GM18861 (cell line): ENCODE data around the gene SLC13A2.

ENCODE experiments used
- ATAC-seq: cut with Tn5 transposase; IDR thresholded peaks from one replicate; pipeline ENCODE4 v1.9.1; 2021; ENCODE audit not compliant: unreplicated experiment

Gene SLC13A2

DNA sequence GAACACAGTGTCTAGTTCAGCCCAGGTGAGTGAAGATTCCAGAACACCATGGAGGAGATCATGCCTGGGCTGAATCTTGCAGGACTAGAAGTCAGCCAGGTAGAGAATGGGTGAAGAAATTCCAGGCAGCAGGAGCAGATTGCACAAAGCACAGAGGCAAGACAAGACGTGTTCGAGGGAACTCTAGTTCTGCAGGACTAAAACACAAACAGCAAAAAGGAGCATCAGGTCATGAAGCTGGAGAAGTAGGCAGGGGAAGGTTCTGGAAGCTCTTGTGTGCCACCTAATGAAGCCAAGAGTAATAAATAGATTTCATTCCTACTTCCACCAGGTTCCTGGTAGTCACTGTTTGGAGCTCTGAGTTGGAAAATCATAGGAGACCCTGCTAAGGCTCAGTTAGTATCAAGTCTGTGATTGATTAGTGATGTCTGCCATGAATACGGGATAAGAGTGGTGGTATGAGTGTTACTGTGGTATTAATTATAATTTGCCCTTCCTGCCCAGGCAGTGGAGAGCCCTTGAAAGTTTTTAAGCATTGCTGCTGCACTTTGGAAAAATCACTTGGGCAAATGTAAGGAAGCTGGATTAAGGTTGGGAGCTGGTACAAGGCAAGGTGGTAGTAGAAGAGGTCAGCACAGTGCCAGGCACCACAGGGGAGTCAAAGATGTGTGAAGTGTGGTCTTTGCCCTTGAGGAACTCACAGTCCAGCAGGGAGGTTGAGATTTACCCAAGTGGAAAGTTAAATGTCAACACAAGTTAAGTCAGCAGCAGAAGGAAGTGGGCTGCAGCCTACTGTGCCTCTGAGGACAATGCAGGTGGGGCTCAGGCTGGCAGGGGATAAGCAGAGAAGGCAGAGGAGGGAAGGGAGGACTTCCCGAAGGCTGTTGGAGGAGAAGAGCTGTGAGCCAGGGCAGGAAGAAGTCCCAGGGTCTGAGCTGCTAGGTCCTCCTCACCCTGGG, 19.2 kb downstream of the SLC13A2 start:
- no peak for ATAC-seq

DNA sequence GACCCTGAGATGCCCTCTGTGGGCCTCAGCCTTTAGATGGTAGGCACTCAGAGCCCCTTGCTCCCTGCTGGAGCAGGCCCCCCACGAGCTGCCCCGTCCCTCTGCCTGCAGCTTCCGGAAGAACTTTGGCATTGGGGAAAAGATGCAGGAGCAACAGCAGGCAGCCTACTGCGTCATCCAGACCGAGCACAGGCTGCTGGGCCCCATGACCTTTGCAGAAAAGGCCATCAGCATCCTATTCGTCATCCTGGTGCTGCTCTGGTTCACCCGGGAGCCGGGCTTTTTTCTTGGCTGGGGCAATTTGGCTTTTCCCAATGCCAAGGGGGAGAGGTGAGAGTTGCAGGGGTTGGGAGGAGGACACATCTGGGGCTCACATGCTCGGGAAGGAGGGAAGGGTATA, 20.0 kb downstream of the SLC13A2 start:
- ATAC-seq: no peak

DNA sequence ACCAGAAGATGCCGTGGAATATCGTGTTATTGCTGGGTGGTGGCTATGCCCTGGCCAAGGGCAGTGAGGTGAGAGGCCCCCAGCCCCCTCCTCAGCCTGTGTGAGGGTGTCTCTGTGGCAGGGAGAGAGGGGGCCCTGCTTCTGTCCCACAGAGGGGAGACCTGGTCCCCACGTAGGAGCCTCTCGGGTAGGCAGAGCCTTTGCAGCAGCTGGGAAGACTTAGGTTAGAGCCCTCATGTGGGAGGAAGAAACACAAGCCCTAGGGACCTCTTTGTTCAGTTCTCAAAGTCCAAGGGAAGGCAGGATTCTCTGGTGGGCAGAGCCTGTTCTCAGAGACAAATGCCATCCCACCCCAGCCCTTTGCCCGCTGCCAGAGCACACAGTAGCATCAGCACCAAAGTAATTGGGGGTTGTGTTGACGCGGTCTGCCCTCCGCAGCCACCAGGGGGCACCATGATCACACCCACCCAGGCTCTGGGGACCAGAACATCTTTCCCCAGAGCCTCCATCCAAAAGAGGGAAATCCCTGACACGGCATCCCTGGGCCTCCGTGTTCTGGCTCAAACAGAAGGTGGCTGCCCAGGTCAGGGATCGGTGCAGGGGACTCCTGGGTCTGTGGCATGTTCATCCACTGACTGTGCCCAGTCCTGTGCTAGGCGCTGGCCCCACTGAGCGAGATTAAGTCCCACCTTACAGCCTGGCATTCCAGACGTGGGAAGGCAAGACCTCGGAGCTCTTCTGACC, 21.2 kb downstream of the SLC13A2 start:
- no peak for ATAC-seq

DNA sequence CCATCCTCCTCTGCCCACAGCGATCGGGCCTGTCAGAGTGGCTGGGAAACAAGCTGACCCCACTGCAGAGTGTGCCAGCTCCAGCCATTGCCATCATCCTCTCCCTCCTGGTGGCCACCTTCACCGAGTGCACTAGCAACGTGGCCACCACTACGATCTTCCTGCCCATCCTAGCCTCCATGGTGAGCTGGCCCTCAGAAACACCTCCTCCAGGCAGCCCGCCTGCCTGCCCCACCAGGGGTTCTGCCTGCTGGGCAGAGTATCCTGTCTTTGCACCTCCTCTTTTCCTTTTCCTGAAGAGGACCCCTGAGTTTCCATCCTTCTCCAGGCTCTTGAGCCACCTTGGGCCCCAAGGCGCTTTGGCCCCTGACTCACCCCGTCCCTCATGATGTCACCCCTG, 22.2 kb downstream of the SLC13A2 start:
- no peak for ATAC-seq

DNA sequence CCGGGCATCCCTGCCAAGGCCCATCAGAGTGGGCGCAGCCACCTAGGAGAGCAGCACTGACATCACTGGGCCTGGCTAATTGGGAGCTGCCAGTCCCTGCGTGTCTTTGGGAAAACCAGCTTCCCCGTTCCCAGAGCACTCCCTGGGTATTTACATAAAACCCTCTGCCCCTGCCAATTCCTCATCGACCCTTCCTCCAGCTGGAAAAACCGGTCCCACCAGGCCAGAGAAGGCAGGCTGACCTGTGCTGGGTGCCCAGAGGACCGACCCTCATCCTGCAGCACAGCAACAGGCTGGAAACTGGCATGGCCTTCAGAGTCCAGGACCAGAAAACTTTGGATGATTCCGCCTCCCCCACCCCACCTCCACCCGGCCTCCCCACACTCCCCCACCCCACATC, 24.5 kb downstream of the SLC13A2 start:
- no peak for ATAC-seq

DNA sequence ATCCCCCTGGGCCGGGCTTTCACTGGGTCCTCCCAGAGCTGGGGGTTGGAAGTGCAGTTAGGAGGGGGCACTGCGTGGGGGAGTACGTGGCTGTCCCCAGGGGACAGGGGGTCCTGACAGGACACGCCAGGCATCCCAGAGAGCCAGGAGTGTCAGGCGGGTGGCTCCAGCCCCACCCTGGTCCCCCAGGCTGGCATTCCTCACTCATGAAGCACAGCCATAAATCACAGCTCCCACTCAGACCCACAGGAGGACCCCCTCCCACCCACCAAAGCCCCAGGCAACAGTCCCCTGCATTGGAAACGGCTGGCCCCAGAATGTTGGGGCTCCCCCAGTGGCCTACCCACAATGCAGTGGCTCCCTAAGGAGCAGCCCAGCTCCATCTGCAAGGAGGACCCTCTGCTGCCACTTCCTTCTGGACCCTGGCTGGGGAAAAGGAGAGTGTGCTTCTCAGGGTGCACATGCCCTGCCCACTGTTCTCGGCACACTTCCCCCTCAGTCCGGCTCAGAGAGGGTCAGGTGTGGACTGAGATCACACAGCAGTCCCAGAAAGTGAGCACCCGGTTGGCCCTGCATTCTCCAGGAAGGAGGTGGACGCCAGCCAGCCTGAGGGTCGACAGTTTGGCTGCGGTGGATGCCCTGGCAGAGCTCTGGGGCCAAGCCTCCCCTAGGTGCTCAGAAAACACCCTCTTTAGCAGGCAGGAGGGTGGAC, 25.4 kb downstream of the SLC13A2 start:
- no peak for ATAC-seq

DNA sequence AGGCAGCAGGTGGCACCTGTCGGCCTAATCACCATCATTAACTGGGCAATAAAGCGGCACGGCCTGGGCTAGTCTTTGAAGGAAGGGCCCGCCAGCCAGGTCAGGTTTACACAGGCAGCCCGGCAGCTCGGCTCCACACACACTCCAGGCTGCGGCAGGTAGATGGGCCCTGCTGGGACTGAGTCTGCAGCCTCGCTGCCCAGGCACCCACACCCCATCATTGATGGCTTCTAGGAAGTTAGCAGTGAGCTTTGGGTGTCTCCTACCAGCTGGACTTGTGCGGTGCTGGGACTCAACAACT, 25.9 kb downstream of the SLC13A2 start:
- ATAC-seq: no peak

DNA sequence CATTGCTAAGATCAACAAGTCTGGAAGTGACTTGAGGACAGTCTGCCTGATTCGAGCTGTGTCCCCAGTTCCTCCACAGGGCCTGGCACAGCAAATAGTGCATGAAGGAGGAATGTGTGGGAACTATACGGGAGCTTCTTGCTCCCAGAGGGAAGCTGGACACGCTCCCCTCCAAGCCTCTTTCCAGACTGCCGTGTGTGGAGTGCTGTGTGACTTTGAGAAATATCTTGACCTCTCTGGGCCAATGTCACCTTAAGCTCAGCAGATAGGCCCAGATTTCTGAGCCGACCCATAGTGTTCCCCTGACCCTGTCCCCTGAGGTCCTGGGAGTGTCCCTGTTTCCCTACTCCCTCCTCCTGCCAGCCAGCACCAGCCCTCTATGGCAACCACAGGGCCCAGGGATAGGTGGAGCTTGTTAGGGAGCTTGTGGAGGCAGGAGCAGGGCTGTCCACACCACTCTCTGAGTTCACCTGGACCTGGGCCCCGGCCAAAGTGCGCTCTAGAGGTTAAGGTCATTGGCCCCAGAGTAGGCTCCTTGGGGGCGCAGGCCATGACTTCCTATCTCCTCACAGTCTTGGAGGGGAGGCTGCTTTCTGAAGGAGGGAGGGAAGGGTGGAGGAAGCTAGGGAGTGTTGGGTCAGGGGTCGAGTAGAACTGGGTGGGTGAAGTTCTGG, 26.4 kb downstream of the SLC13A2 start:
- ATAC-seq: no peak

DNA sequence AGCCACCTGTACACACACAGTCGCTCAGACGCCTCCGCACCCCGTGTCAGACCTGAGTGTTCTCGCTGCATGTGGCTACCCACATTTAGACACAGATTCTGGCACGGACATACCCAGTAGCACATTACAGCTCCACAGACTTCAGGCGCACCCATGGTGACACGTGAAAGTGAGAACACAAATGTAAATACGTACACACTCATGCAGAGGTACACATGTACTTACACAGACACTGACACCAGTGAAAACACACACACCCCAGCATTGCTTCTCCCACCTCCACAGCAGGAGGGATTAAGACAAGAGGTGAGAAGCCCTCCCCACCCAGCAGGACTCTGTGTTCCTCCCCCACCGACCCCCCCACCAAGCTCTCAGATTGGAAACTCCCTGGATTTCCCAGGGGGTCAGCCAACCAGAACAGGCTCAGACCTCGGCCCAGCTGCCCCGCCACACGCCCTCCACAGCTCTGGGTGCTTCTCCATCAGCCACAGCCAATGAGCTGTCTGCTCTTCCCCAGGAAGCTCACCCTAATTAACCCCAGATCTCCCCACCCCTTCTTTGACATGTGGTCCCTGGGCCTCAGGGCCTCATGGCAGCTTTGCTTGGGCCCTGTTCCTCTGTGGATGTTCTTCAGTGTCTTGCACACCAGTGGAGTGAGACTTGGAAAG, 27.4 kb downstream of the SLC13A2 start:
- no peak for ATAC-seq

DNA sequence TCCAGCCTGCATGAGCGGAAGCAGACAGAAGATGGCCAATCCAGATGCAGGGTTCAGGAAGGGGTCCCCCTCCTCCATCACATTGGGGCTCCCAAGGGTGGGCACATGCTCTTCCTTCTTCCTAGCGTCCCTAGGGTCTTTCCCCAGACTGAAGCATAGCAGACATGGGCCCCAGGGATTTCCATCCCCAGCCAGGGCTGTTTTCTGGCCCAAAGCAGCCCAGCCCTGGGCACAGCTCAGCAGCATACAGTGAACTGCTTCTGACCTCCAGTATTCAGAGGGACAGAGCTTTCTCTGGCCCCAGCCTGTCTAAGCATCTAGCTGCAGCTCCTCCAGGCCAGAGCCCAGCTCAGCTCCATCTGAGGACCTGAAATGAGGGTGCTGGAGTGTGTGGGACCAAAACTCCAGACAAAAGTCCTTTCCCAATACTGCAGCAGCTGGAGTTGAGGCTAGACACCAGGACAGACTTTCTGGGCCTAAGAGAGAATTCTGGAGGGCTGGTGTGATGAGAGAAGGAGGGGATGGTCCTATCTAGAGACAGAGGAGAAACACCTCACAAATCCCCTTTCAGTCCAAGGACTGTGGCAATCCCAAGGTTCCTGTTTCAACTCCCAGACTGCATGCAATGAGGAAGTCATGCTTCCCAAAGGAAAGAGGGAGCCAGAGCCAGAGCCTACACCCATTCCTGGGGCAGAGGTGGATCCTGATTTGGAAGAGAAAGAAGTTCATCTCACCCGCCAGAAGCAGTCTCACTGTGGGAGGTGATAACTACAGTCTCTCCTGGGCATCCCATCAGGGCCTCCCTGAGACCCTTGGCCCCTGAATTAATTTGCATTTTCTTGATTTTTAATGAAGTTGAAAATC, 28.2 kb downstream of the SLC13A2 start:
- no peak for ATAC-seq

DNA sequence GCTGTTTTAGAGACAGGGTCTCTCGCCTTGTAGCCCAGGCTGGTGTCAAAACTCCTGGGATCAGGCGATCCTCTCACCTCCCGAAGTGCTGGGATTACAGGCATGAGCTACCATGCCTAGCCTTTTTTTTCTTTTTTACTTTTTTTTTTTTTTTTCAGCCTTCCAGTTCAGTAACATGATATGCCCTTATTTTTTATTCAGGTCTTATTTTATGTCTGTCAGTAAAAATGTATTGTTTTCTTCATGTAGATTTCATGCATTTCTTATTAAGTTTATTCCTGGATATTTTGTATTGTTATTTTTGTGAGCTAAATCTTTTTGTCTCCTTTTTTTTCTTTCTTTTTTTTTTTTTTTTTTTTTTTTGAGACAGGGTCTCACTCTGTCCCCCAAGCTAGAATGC, 30.0 kb downstream of the SLC13A2 start:
- no peak for ATAC-seq

DNA sequence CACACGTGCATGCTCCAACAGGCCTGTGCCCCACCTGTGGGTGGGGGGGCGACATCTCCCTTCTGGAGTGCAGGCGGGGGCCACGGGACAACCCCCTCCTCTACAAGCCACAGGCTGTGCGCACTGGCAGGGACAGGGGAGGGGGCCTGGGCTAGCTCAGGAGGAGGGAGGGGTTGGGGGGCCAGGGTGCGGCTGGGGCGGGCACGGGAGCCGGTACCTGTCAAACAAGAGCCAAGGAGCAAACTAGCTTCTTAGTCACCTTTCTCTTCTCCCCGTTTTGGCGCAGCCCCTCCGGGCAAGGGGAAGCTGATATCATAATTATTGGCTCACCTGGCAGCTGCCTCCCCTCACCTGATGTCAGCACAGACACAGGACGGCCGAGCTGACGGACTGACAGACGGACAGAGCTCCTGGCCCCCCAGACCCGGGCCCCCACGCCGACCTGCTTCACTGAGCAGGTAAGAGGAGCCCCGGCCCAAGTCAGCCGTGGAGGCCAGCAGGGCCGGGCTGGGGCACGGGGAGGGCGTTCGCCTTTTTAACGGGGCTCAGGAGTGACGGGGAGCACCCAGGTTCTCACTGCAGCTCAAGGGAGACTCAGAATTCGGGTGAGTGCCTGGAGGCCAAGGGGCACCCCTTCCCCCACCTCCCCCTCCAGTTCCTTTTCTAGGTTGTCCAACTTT, 32.7 kb downstream of the SLC13A2 start, which contains the start of gene FOXN1:
Gene FOXN1, plus strand, starts transcription at position 363 of the 680 bp plus-strand sequence. CDS start 17,622 bp downstream, outside the sequence.
- ATAC-seq: no peak

DNA sequence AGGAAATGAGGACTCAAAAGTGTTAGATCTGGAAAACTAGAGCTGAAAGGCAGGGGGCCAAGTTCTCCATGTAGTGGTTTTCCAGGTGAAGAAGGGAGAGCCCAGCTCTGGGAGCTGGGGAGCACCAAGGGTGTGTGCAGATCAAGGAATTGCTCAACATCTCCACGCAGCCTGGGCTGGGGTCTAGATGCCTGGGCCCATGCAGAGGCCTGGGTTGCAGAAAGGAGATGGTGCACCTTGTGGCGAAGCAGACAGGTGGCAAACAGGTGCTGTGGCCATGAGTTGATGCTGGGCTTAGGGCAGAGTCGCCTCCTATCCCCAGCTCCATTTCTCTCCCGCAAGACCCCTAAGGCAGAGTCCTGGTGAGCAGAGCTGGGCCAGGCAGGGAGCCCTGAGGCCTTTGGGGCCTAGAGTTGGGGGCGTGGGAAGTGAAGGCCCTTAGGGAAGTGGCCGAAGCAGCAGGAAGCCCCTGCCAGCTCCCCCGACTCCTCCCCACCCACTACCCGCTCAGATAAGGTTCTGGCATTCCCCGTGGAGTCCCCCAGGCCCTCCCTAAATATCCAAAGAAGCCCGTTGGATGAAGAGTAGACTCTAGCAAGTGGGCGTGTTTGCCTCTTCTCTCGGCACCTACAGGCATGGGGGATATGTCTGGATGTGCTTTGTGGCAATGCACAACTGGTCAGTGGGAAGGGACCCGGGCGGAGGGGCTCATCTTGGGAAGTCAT, 33.5 kb downstream of the SLC13A2 start:
- ATAC-seq: no peak

DNA sequence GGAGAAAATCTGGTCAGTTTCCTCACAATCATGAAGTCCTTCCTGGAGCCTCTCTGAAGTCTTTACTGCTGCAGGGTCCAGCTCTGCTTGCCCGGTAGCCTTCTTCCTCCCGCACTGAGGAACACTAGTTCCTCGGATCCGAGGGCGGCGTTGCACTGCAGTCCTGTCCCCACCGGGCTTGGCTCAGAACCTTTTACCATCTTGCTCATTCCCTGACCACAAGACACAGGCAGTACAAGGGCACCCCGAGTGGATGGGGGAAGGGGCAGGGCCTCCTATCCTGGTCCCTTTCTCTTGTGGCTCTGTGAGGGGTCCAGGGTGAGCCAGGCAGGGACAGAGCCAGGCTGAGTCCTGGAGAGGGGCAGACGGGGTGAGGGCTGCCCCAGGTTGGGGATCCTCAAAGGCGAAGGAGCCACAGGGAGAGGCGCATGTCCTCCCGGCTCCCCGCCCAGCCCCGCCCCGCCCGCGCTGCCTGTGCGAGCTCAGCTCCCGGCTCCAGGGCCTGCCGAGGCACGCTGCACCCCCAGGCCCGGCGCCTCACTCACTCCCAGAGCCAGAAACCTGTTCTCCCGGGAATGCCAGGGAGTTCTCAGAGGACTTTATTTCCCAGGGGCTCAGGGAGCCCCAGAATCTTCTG, 34.2 kb downstream of the SLC13A2 start:
- no peak for ATAC-seq

DNA sequence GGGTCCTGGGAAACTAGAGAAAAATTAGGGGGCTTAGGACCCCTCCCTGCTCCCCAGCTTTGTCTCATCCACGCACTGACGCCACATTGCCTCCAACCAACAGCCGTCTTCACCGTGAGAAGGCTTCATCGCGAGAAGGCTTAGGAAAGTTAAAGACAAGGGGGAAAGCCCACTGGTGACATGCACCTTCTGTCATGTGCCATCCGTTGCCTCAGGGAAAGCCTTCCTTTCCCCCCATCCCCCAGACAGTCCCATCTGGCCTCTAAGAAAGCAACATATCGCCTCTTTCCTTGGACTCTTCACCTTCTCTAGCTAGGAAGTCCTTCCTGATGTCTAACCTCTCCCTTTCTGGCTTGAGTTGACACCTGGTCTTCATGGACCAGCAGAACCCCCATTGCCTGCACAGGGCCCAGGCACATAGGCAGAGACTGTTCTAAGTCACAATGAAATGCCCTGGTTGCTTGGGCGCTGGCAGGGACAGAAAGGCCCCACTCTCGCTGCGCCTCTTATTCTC, 34.8 kb downstream of the SLC13A2 start:
- ATAC-seq: no peak

DNA sequence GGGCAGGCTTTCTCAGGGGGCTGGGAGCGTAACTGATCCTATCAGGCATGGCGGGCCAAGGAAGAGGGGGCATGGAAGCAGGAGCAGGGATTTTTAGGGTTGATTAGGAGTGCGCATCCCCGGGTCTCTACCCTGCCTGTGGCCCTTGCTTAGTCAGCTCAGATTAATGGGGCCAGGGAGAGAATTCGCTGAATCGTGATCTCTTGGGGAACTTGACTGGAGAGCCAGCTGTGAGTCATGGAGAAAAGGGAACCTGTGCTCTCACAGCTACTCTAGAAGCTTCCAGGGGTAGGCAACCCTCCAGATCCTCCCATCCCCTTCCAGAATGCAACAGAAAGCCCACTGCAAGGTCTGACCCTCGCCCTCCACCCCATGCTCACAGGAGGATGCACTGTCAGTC, 36.3 kb downstream of the SLC13A2 start:
- ATAC-seq: no peak

DNA sequence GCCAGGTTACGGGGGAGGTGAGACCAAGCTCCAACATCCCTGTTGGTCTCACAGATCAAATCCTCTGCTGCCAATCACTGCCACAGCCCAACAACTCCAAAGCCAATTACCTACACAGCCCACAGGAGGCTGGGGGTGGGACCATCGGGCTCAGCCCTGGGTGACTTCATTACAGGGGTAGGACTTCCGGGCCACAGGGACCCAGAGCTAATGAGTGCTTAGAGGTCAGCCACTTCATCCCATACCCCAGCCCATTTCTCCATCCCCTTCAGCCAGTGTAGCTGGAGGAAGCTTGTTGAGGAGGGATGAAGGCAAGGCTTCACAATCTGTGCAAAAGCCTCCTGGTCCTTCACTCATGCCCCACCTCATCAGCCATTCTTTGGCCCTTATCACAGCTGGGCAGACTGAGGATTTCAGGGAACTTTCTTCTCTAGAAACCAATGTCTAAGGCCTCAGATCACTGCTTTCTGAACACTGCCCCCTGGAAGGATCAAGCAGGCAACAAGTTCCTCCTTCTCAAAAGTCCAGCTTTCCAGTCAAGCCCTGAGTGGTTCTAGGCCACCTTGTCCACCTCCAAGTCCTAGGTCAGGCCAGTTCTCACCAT, 38.5 kb downstream of the SLC13A2 start:
- no peak for ATAC-seq
